ENCODE data around the gene ARHGAP26. TPM values are rescaled to one million over a fixed set of nuclear protein-coding genes. Genes with fewer than 3 reads are reported as not detected.

Gene ARHGAP26
- total and polyA plus RNA-seq, 4 donors = 5.4 to 52.3 (median 30.4) TPM

- H3K36me3 ChIP-seq (ENCODE audit: control insufficient read depth in 4 of 4, insufficient read depth in 4 of 4, low read length in 4 of 4) = no peaks in the 10 kb centered on the region
- TF ChIP-seq, protein P1, sequence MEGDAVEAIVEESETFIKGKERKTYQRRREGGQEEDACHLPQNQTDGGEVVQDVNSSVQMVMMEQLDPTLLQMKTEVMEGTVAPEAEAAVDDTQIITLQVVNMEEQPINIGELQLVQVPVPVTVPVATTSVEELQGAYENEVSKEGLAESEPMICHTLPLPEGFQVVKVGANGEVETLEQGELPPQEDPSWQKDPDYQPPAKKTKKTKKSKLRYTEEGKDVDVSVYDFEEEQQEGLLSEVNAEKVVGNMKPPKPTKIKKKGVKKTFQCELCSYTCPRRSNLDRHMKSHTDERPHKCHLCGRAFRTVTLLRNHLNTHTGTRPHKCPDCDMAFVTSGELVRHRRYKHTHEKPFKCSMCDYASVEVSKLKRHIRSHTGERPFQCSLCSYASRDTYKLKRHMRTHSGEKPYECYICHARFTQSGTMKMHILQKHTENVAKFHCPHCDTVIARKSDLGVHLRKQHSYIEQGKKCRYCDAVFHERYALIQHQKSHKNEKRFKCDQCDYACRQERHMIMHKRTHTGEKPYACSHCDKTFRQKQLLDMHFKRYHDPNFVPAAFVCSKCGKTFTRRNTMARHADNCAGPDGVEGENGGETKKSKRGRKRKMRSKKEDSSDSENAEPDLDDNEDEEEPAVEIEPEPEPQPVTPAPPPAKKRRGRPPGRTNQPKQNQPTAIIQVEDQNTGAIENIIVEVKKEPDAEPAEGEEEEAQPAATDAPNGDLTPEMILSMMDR (IDR thresholded peaks at IDR 0.05; ENCODE audit: control extremely low read depth, extremely low read depth) = no peak
- ATAC-seq (ENCODE audit: insufficient read depth, low FRiP score) = no peak
- no peak overlapping the region for H3K9ac ChIP-seq (ENCODE audit: insufficient read depth in 1 of 2, low read length in 2 of 2)
- peaks cover 0 to 53% (median 0%) of the 10 kb centered on the region in 5 donors for H3K4me1 ChIP-seq (ENCODE audit: control insufficient read depth in 5 of 5, insufficient read depth in 5 of 5, low read length in 5 of 5)
- no peak overlapping the region for H3K4me3 ChIP-seq
- no peaks in the 10 kb centered on the region for H3K27me3 ChIP-seq (ENCODE audit: control insufficient read depth in 3 of 3, insufficient read depth in 3 of 3, low read length in 2 of 3)
- peak overlapping the region in 1 of 2 donors; percentile 13 for H3K27ac ChIP-seq (ENCODE audit: low read depth in 1 of 2, low read length in 1 of 2)
- DNase-seq = no peak
- no peaks in the 10 kb centered on the region for H3K9me3 ChIP-seq (ENCODE audit: control insufficient read depth in 4 of 4, insufficient read depth in 3 of 4, low read length in 3 of 4)
- WGBS, 2 donors = 36 to 63% methylated on average over 4 of the region's 4 CpGs
Measured at GRCh38 chr5:142857405-142857804, 87.2 kb downstream of the ARHGAP26 start.

DNA sequence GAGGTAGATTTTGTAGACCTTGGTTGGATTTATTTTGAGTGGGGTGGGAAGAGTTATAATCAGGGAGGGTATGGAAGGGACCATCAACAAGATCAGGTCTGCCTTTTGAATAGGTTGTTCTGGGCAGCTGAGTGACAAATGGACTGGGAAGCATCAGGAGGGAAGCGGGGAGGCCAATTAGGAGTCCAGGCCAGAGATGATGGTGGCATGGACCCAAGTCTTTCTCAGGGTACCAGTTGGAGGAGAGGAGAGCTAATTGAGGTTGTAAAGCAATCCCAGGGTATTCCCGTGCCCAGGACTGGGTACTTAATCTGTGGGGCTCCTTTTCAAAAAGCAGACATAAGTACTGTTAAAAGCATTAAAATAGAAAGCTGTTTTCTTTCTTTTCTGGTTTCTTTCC, 88.9 kb downstream of the ARHGAP26 start:
- ATAC-seq (ENCODE audit: insufficient read depth, low FRiP score) = no peak
- Histone ChIP-seq H3K4me1 (ENCODE audit: control insufficient read depth in 5 of 5, insufficient read depth in 5 of 5, low read length in 5 of 5) (peaks cover 0 to 49% (median 4%) of the 10 kb centered on the region in 5 donors), H3K27me3 (ENCODE audit: control insufficient read depth in 3 of 3, insufficient read depth in 3 of 3, low read length in 2 of 3) (no peaks in the 10 kb centered on the region), H3K9ac (ENCODE audit: insufficient read depth in 1 of 2, low read length in 2 of 2) (no peak overlapping the region), H3K4me3 (no peak overlapping the region), H3K9me3 (ENCODE audit: control insufficient read depth in 4 of 4, insufficient read depth in 3 of 4, low read length in 3 of 4) (no peaks in the 10 kb centered on the region), H3K27ac (ENCODE audit: low read depth in 1 of 2, low read length in 1 of 2) (no peak overlapping the region), H3K36me3 (ENCODE audit: control insufficient read depth in 4 of 4, insufficient read depth in 4 of 4, low read length in 4 of 4) (no peaks in the 10 kb centered on the region)
- TF ChIP-seq, protein P1 (IDR thresholded peaks at IDR 0.05; ENCODE audit: control extremely low read depth, extremely low read depth) = no peak
- WGBS, 2 donors = 95 to 100% methylated on average over 2 of the region's 2 CpGs
- DNase-seq = no peak

GRCh38 chr5:142860270-142860669, 90.1 kb downstream of the ARHGAP26 start:
- no peaks in the 10 kb centered on the region for H3K9me3 ChIP-seq (ENCODE audit: control insufficient read depth in 4 of 4, insufficient read depth in 3 of 4, low read length in 3 of 4)
- H3K9ac ChIP-seq (ENCODE audit: insufficient read depth in 1 of 2, low read length in 2 of 2) = no peak overlapping the region
- H3K4me3 ChIP-seq = no peak overlapping the region
- peaks cover 0 to 49% (median 4%) of the 10 kb centered on the region in 5 donors for H3K4me1 ChIP-seq (ENCODE audit: control insufficient read depth in 5 of 5, insufficient read depth in 5 of 5, low read length in 5 of 5)
- no peak overlapping the region for H3K27ac ChIP-seq (ENCODE audit: low read depth in 1 of 2, low read length in 1 of 2)
- TF ChIP-seq, protein P1 (IDR thresholded peaks at IDR 0.05; ENCODE audit: control extremely low read depth, extremely low read depth) = no peak
- ATAC-seq (ENCODE audit: insufficient read depth, low FRiP score) = no peak
- DNase-seq = no peak
- WGBS, 2 donors = 66 to 78% methylated on average over 2 of the region's 2 CpGs
- no peaks in the 10 kb centered on the region for H3K36me3 ChIP-seq (ENCODE audit: control insufficient read depth in 4 of 4, insufficient read depth in 4 of 4, low read length in 4 of 4)
- H3K27me3 ChIP-seq (ENCODE audit: control insufficient read depth in 3 of 3, insufficient read depth in 3 of 3, low read length in 2 of 3) = no peaks in the 10 kb centered on the region

DNA sequence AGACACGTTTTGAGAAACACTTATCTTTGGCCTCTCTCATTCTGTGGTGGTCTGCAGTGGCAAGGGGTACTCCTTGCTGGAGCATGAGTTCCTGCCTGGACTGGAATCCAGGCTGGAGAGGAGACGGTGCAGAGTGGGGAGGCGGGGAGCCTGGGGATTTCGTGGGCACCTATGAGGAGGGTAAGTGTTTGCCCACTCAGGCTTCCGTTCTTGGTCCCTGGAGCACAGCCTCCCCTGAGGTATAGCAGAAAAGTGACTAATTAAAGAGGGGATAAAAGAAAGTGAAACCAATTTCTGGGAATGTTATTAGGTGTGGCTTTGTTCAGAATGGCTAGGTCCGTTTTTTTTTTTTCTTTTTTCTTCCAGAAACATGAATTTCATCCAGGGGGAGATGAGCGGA, 90.8 kb downstream of the ARHGAP26 start:
- Histone ChIP-seq H3K27me3 (ENCODE audit: control insufficient read depth in 3 of 3, insufficient read depth in 3 of 3, low read length in 2 of 3) (no peaks in the 10 kb centered on the region), H3K9me3 (ENCODE audit: control insufficient read depth in 4 of 4, insufficient read depth in 3 of 4, low read length in 3 of 4) (no peaks in the 10 kb centered on the region), H3K36me3 (ENCODE audit: control insufficient read depth in 4 of 4, insufficient read depth in 4 of 4, low read length in 4 of 4) (no peaks in the 10 kb centered on the region), H3K4me3 (no peak overlapping the region), H3K9ac (ENCODE audit: insufficient read depth in 1 of 2, low read length in 2 of 2) (no peak overlapping the region), H3K27ac (ENCODE audit: low read depth in 1 of 2, low read length in 1 of 2) (peak overlapping the region in 1 of 2 donors; percentile 75), H3K4me1 (ENCODE audit: control insufficient read depth in 5 of 5, insufficient read depth in 5 of 5, low read length in 5 of 5) (peaks cover 0 to 56% (median 4%) of the 10 kb centered on the region in 5 donors)
- DNase-seq (no peak), ATAC-seq (ENCODE audit: insufficient read depth, low FRiP score) (no peak)
- WGBS, 2 donors = 52 to 68% methylated on average over 7 of the region's 7 CpGs
- TF ChIP-seq, protein P1 (IDR thresholded peaks at IDR 0.05; ENCODE audit: control extremely low read depth, extremely low read depth) = no peak

All from lung (tissue), 12 donors.